ENCODE data around the gene APBB2. TPM values are rescaled to one million over a fixed set of nuclear protein-coding genes. Genes with fewer than 3 reads are reported as not detected.

The APBB2 gene
- total RNA-seq, 4 donors from 2014 or later, result 32.4 to 133 (median 92.1) TPM

GRCh38 chr4:40897557-40898203, 316.7 kb downstream of the APBB2 start:
- peak; percentile 47 to 55 for DNase-seq
- Histone ChIP-seq H3K9me3 (no peaks in the 10 kb centered on the region), H3K27me3 (no peaks in the 10 kb centered on the region), H3K4me3 (no peak overlapping the region), H3K27ac (no peak overlapping the region), H3K4me1 (no peaks in the 10 kb centered on the region), H3K36me3 (no peaks in the 10 kb centered on the region)
- intact Hi-C loops (cut with DNase I; ENCODE audit: low total_unique reads), result no loop called here
- TF ChIP-seq, protein P1, sequence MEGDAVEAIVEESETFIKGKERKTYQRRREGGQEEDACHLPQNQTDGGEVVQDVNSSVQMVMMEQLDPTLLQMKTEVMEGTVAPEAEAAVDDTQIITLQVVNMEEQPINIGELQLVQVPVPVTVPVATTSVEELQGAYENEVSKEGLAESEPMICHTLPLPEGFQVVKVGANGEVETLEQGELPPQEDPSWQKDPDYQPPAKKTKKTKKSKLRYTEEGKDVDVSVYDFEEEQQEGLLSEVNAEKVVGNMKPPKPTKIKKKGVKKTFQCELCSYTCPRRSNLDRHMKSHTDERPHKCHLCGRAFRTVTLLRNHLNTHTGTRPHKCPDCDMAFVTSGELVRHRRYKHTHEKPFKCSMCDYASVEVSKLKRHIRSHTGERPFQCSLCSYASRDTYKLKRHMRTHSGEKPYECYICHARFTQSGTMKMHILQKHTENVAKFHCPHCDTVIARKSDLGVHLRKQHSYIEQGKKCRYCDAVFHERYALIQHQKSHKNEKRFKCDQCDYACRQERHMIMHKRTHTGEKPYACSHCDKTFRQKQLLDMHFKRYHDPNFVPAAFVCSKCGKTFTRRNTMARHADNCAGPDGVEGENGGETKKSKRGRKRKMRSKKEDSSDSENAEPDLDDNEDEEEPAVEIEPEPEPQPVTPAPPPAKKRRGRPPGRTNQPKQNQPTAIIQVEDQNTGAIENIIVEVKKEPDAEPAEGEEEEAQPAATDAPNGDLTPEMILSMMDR (IDR thresholded peaks at IDR 0.05), result peak; percentile 50 to 56 (median 54)
- TF ChIP-seq POLR2A (IDR thresholded peaks at IDR 0.05), result no peak

DNA sequence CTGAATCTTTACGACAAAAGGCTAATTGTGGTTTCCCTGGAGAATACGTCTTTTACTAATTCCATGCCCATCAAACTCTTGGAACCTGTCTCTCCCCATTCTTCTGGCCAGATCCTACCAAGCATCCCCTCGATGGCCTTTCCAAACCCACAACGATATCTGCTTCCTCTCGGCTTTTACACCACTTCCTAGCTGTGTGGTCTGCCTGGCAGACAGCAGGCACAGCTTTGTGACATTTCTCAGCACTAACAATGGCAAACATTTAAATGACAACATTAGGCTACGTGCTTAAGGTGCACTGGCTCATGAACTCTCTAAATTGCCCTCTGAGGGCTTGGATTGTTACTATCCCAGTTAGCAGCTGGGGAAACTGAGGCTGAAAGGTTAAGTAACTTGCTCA, 323.6 kb downstream of the APBB2 start:
- intact Hi-C loops (cut with DNase I; ENCODE audit: low total_unique reads), result no loop called here
- H3K4me1 ChIP-seq, result no peaks in the 10 kb centered on the region
- H3K36me3 ChIP-seq, result no peaks in the 10 kb centered on the region

DNA sequence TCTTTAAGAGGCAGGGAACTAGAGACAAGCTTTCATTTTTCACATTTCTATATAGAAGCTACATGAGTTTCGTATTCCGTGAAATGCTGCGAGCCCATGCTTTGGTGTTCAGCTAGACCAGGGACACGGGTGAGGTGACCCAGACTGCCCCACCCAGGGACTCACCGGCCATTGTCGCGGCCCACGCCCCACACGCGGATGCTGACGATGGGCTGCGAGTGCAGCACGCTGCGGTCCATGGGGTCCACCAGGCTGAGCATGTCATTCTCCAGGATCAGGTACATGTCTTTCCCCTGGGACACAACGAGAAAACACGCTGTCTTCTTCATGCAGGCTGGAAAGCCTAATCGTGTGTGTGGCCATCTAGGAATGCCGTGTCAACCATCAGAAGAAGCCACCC, 324.1 kb downstream of the APBB2 start:
- TF ChIP-seq, protein P1 (IDR thresholded peaks at IDR 0.05), result no peak
- TF ChIP-seq POLR2A (IDR thresholded peaks at IDR 0.05), result no peak
- Histone ChIP-seq H3K36me3 (no peaks in the 10 kb centered on the region), H3K4me3 (no peak overlapping the region), H3K4me1 (no peaks in the 10 kb centered on the region), H3K27ac (no peak overlapping the region), H3K9me3 (no peaks in the 10 kb centered on the region), H3K27me3 (no peaks in the 10 kb centered on the region)
- intact Hi-C loops (cut with DNase I; ENCODE audit: low total_unique reads), result no loop called here
- no peak for DNase-seq

More for the DNA sequence above, 323.6 kb downstream of the APBB2 start:
- no peak for DNase-seq
- Histone ChIP-seq H3K9me3 (no peaks in the 10 kb centered on the region), H3K27me3 (no peaks in the 10 kb centered on the region), H3K4me3 (no peak overlapping the region), H3K27ac (no peak overlapping the region)
- TF ChIP-seq, protein P1 (IDR thresholded peaks at IDR 0.05), result no peak
- no peak for TF ChIP-seq POLR2A (IDR thresholded peaks at IDR 0.05)

DNA sequence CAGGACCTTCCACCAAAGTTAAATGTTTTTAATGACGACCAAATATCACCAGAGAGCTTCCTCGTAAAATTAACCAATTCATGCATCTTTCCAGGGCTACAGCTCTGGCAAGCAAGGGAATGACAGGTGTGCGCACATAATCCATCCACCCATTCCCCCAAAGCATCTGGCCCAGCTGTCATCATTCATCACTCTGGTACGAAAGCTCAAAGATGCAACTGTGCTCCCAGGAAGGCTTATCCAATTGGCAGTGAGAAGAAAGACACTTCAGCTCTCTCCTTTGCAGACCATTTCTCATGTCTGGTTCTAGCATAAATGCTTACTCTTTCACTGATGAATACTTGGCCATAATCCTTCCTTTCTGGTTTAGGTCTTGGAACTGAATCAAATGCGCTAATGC, 325.4 kb downstream of the APBB2 start:
- no peaks in the 10 kb centered on the region for H3K27me3 ChIP-seq
- no peaks in the 10 kb centered on the region for H3K4me1 ChIP-seq
- no peaks in the 10 kb centered on the region for H3K36me3 ChIP-seq
- H3K9me3 ChIP-seq, result no peaks in the 10 kb centered on the region
- TF ChIP-seq, protein P1 (IDR thresholded peaks at IDR 0.05), result no peak
- no peak for TF ChIP-seq POLR2A (IDR thresholded peaks at IDR 0.05)
- no peak for DNase-seq
- no peak overlapping the region for H3K4me3 ChIP-seq
- H3K27ac ChIP-seq, result no peak overlapping the region
- intact Hi-C loops (cut with DNase I; ENCODE audit: low total_unique reads), result no loop called here

DNA sequence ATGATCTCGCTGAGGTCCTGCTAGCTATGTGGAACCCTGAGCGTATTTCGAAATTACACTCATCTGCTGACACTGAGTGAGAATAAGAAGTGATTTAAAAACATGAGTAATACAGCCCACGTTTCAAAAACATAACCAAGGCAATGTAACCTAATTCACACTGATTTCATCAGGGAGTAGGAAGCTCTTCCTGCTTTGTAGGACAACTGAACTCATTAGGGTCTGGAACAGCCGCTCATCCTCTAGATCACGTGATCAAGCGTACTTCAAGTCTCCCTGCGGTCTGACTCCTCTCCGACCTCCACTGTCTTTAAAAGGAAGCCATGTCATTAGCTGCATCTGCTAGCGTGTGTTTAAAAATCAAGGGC, 326.6 kb downstream of the APBB2 start:
- Histone ChIP-seq H3K9me3 (no peaks in the 10 kb centered on the region), H3K36me3 (no peaks in the 10 kb centered on the region), H3K27ac (peak overlapping the region; percentile 11 to 44), H3K27me3 (no peaks in the 10 kb centered on the region), H3K4me1 (no peaks in the 10 kb centered on the region), H3K4me3 (no peak overlapping the region)
- TF ChIP-seq, protein P1 (IDR thresholded peaks at IDR 0.05), result no peak
- TF ChIP-seq POLR2A (IDR thresholded peaks at IDR 0.05), result no peak
- intact Hi-C loops (cut with DNase I; ENCODE audit: low total_unique reads), result no loop called here
- DNase-seq, result peak; percentile 41 to 51
